GM23248 (cell line): ENCODE results near the gene OPCML.

Experiments used
- EZH2 ChIP-seq: fragments of 200-600 bp; sonication (generic); IDR thresholded peaks from 2 replicates; pipeline ENCODE4 v1.6.1; 2018; ENCODE audit warnings: antibody characterized with exemption, mild to moderate bottlenecking; ENCODE audit not compliant: insufficient read depth, poor library complexity, severe bottlenecking
- EZH2phosphoT487 ChIP-seq: fragments of 200-600 bp; sonication (generic); IDR thresholded peaks from 2 replicates; pipeline ENCODE4 v1.6.1; 2018; ENCODE audit warnings: antibody characterized with exemption, moderate library complexity, mild to moderate bottlenecking, low read depth; ENCODE audit not compliant: insufficient read depth

- TF ChIP-seq EZH2 (no peak), EZH2phosphoT487 (no peak)
Measured at GRCh38 chr11:132430429-132431062, 1101.8 kb downstream of the OPCML start.
